Fibroblast of the aortic adventitia (primary cell): ENCODE results near the gene TTR. TPM values are rescaled to one million over a fixed set of nuclear protein-coding genes. Genes with fewer than 3 reads are reported as not detected.

ENCODE experiments used
- DNase-seq: peaks from one replicate; pipeline ENCODE4 v3.0.0-alpha.2; 2010; ENCODE audit warnings: low read depth
- H3K4me3 ChIP-seq: 2 replicates; pipeline ENCODE4 v1.5.1; 2011; ENCODE audit warnings: low read depth, mild to moderate bottlenecking, control low read depth, low read length, moderate library complexity
- total RNA-seq: library from RNA; depleted of rRNA; stranded (reverse); fragments of >200 nt; gene quantifications from 2 replicates; pipeline ENCODE4 v1.2.3, GENCODE V29; 2012; ENCODE audit warnings: low replicate concordance
- TF ChIP-seq, protein P1 (sequence below): IDR thresholded peaks from 2 replicates; pipeline ENCODE4 v1.5.1; 2011; ENCODE audit warnings: mild to moderate bottlenecking, low read length, control low read depth, inconsistent platforms; ENCODE audit not compliant: insufficient read depth

The TTR gene
- not detected in 2 replicates for total RNA-seq

DNA sequence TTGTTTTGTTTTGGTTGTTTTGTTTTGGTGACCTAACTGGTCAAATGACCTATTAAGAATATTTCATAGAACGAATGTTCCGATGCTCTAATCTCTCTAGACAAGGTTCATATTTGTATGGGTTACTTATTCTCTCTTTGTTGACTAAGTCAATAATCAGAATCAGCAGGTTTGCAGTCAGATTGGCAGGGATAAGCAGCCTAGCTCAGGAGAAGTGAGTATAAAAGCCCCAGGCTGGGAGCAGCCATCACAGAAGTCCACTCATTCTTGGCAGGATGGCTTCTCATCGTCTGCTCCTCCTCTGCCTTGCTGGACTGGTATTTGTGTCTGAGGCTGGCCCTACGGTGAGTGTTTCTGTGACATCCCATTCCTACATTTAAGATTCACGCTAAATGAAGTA lies at the start of gene TTR:
Gene TTR, plus strand, starts transcription at position 250 of the 400 bp plus-strand sequence. Its CDS starts 26 bp downstream, at position 276.
- DNase-seq, result no peak
- H3K4me3 ChIP-seq, result no peak within 1 kb of the TSS
- TF ChIP-seq, protein P1, sequence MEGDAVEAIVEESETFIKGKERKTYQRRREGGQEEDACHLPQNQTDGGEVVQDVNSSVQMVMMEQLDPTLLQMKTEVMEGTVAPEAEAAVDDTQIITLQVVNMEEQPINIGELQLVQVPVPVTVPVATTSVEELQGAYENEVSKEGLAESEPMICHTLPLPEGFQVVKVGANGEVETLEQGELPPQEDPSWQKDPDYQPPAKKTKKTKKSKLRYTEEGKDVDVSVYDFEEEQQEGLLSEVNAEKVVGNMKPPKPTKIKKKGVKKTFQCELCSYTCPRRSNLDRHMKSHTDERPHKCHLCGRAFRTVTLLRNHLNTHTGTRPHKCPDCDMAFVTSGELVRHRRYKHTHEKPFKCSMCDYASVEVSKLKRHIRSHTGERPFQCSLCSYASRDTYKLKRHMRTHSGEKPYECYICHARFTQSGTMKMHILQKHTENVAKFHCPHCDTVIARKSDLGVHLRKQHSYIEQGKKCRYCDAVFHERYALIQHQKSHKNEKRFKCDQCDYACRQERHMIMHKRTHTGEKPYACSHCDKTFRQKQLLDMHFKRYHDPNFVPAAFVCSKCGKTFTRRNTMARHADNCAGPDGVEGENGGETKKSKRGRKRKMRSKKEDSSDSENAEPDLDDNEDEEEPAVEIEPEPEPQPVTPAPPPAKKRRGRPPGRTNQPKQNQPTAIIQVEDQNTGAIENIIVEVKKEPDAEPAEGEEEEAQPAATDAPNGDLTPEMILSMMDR, result no peak

DNA sequence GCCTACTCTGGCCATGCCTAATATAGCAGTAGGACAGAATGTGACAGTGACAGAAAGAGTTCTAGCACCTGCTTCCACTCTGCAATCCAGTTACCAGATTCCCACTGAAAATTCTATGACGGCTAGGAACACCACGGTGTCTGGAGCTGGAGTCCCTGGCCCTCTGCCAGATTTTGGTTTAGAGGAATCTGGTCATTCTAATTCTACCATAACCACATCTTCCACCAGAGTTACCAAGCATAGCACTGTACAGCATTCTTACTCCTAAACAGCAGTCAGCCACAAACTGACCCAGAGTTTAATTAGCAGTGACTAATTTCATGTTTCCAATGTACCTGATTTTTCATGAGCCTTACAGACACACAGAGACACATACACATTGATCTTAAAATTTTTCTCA lies 45.2 kb upstream of the TTR start:
- H3K4me3 ChIP-seq, result no peak overlapping the region
- TF ChIP-seq, protein P1, result no peak
- no peak for DNase-seq

- DNase-seq, result no peak
- TF ChIP-seq, protein P1, result no peak
- H3K4me3 ChIP-seq, result no peak overlapping the region
These were observed 42.8 kb upstream of the TTR start for GRCh38 chr18:31548853-31549252.

DNA sequence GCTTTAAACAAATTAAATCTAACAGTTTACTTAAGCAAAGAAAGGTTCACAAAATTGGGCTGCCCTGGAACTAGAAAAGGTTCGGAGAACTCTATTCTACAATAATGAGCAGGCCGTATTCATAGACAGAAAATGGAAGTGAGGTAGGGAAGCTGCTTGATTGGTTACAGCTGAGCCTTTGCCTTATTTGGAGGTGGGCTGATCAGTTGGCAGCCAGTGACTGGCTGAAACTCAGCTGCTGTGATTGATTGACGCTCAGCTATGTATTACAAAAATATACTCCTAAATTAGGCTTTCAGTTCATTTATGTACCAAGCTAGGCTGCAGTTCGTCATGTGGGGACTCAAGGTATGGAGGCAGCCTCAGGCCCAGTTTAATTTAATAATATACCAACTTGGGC lies 42.3 kb upstream of the TTR start:
- no peak for DNase-seq
- no peak overlapping the region for H3K4me3 ChIP-seq
- TF ChIP-seq, protein P1, result no peak

- TF ChIP-seq, protein P1, result no peak
- no peak for DNase-seq
- no peak overlapping the region for H3K4me3 ChIP-seq
These were observed 39.8 kb upstream of the TTR start for GRCh38 chr18:31551883-31552282.

DNA sequence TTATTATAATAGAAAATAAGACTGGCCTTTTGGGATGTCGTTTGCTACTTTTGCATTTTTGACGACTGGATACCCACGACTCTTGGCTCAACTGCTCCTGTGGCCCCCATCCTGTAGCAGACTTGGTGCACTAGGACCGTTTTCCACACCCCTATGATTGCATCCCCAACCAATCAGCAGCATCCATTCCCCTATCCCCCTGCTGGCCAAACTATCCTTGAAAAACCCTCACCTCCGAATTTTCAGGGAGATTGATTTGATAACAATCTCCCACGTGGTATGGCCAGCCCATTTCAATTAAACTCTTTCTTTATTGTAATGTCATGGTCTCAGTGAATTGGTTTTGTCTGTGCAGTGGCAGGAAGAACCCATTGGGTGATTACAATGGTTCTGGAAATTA lies 37.9 kb upstream of the TTR start:
- H3K4me3 ChIP-seq, result no peak overlapping the region
- TF ChIP-seq, protein P1, result peak; percentile 25
- DNase-seq, result no peak

- no peak for DNase-seq
- TF ChIP-seq, protein P1, result no peak
- no peak overlapping the region for H3K4me3 ChIP-seq
These were observed 36.9 kb upstream of the TTR start for GRCh38 chr18:31554776-31555175.
